Keratinocyte (primary cell): ENCODE results near the gene PGBD1.

ENCODE experiments used
- EZH2 ChIP-seq: IDR thresholded peaks from one replicate; pipeline ENCODE4 v1.6.1; 2012; ENCODE audit warnings: inconsistent platforms, mild to moderate bottlenecking, low read length, moderate library complexity
- TF ChIP-seq, protein P1 (sequence below), 3 experiments: IDR thresholded peaks in 1 of 3; conservative IDR thresholded peaks in 1 of 3; optimal IDR thresholded peaks in 1 of 3; 2 replicates in 2 of 3; 3 replicates in 1 of 3; pipeline versions ENCODE3 to v1.5.1; 2011; ENCODE audit warnings: low read length in 3 of 3, mild to moderate bottlenecking in 3 of 3, moderate library complexity in 2 of 3, control low read depth in 1 of 3, inconsistent platforms in 1 of 3; ENCODE audit not compliant: insufficient read depth in 2 of 3; ENCODE audit errors: extremely low read depth in 1 of 3

DNA sequence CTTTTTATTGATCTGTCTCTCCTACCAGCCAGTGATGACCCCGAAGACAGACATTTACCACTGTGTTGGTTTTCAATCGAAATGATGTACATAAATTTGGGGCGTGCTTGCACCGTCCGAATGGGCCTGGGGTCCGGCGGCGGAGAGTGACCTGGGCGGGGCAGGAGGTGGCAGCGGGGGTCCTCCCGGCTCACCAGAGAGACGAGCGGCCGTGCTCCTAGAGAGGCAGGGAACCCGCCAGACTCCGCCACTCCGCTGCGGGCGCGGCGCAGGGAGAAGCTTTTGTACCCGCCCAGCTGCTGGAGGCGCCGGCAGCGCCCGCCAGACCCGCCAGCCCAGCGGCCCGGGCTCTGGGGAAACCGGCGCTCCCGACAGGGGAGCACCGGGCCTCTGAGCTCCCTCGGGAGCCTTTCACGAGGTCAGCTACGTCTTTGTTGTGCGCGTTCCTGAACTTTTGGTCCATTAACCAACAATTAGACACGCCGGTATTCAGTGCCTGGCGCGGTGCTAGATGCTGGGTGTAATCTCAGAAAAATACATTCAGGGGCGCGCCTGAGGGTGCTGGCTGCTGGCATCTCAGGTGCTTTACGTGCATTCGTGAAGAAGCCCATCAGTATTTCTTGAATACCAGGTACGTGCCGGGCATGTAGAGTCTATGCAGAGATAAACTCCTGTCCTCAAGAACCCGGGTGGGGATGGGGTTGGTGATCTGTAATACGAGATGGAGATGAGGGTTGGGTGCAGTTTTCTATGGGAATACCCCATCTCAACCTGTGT is at the start of gene PGBD1:
- TF ChIP-seq EZH2, result no peak
- TF ChIP-seq, protein P1, sequence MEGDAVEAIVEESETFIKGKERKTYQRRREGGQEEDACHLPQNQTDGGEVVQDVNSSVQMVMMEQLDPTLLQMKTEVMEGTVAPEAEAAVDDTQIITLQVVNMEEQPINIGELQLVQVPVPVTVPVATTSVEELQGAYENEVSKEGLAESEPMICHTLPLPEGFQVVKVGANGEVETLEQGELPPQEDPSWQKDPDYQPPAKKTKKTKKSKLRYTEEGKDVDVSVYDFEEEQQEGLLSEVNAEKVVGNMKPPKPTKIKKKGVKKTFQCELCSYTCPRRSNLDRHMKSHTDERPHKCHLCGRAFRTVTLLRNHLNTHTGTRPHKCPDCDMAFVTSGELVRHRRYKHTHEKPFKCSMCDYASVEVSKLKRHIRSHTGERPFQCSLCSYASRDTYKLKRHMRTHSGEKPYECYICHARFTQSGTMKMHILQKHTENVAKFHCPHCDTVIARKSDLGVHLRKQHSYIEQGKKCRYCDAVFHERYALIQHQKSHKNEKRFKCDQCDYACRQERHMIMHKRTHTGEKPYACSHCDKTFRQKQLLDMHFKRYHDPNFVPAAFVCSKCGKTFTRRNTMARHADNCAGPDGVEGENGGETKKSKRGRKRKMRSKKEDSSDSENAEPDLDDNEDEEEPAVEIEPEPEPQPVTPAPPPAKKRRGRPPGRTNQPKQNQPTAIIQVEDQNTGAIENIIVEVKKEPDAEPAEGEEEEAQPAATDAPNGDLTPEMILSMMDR (optimal IDR thresholded peaks at IDR 0.05 in 1 of 3, IDR thresholded peaks at IDR 0.05 in 1 of 3, conservative IDR thresholded peaks at IDR 0.05 in 1 of 3; ENCODE audit: extremely low read depth in 1 of 3, insufficient read depth in 2 of 3, low read length in 3 of 3), result no peak
